ENCODE measurements around the gene CEP112.
"Not testable (repeated sequence)": the region's sequence is repeated elsewhere in the genome, so short reads cannot be mapped to it uniquely, and the experiment has no call there.

CEP112 gene

GRCh38 chr17:65819810-65820209 lies 372.1 kb downstream of the CEP112 start:
- H3K27ac ChIP-seq (ENCODE audit: low read length): no peak overlapping the region
- no peak overlapping the region for H3K4me3 ChIP-seq (ENCODE audit: low read length)
- no peaks in the 10 kb centered on the region for H3K4me1 ChIP-seq (ENCODE audit: control insufficient read depth, insufficient read depth, low read length)
- DNase-seq (ENCODE audit: low read depth, low spot score): no peak
- H3K9me3 ChIP-seq (ENCODE audit: control insufficient read depth, insufficient read depth, low read length): no peaks in the 10 kb centered on the region
- H3K36me3 ChIP-seq (ENCODE audit: control insufficient read depth, insufficient read depth, low read length): no peaks in the 10 kb centered on the region
- H3K27me3 ChIP-seq (ENCODE audit: control insufficient read depth, insufficient read depth, low read length): no peaks in the 10 kb centered on the region
- no CpG with 5 or more reads among the region's 3 CpGs for WGBS (ENCODE audit: insufficient coverage, insufficient read length)

- WGBS (ENCODE audit: insufficient coverage, insufficient read length): no CpG with 5 or more reads among the region's 4 CpGs
- Histone ChIP-seq H3K4me1 (ENCODE audit: control insufficient read depth, insufficient read depth, low read length) (no peaks in the 10 kb centered on the region), H3K9me3 (ENCODE audit: control insufficient read depth, insufficient read depth, low read length) (no peaks in the 10 kb centered on the region), H3K27me3 (ENCODE audit: control insufficient read depth, insufficient read depth, low read length) (no peaks in the 10 kb centered on the region), H3K36me3 (ENCODE audit: control insufficient read depth, insufficient read depth, low read length) (no peaks in the 10 kb centered on the region), H3K27ac (ENCODE audit: low read length) (no peak overlapping the region), H3K4me3 (ENCODE audit: low read length) (no peak overlapping the region)
- DNase-seq (ENCODE audit: low read depth, low spot score): no peak
These were observed 374.0 kb downstream of the CEP112 start for GRCh38 chr17:65817951-65818350.

GRCh38 chr17:65814418-65814817 lies 377.5 kb downstream of the CEP112 start:
- Histone ChIP-seq H3K27me3 (ENCODE audit: control insufficient read depth, insufficient read depth, low read length) (no peaks in the 10 kb centered on the region), H3K36me3 (ENCODE audit: control insufficient read depth, insufficient read depth, low read length) (no peaks in the 10 kb centered on the region), H3K9me3 (ENCODE audit: control insufficient read depth, insufficient read depth, low read length) (no peaks in the 10 kb centered on the region), H3K27ac (ENCODE audit: low read length) (no peak overlapping the region), H3K4me3 (ENCODE audit: low read length) (no peak overlapping the region), H3K4me1 (ENCODE audit: control insufficient read depth, insufficient read depth, low read length) (no peaks in the 10 kb centered on the region)
- WGBS (ENCODE audit: insufficient coverage, insufficient read length): no CpG with 5 or more reads among the region's 1 CpG
- DNase-seq (ENCODE audit: low read depth, low spot score): no peak

- DNase-seq (ENCODE audit: low read depth, low spot score): no peak
- no peaks in the 10 kb centered on the region for H3K36me3 ChIP-seq (ENCODE audit: control insufficient read depth, insufficient read depth, low read length)
- no peak overlapping the region for H3K4me3 ChIP-seq (ENCODE audit: low read length)
- H3K27ac ChIP-seq (ENCODE audit: low read length): no peak overlapping the region
- H3K27me3 ChIP-seq (ENCODE audit: control insufficient read depth, insufficient read depth, low read length): no peaks in the 10 kb centered on the region
- H3K4me1 ChIP-seq (ENCODE audit: control insufficient read depth, insufficient read depth, low read length): no peaks in the 10 kb centered on the region
- no CpG with 5 or more reads among the region's 3 CpGs for WGBS (ENCODE audit: insufficient coverage, insufficient read length)
- H3K9me3 ChIP-seq (ENCODE audit: control insufficient read depth, insufficient read depth, low read length): no peaks in the 10 kb centered on the region
These were observed 378.6 kb downstream of the CEP112 start for GRCh38 chr17:65813306-65813705.

DNA sequence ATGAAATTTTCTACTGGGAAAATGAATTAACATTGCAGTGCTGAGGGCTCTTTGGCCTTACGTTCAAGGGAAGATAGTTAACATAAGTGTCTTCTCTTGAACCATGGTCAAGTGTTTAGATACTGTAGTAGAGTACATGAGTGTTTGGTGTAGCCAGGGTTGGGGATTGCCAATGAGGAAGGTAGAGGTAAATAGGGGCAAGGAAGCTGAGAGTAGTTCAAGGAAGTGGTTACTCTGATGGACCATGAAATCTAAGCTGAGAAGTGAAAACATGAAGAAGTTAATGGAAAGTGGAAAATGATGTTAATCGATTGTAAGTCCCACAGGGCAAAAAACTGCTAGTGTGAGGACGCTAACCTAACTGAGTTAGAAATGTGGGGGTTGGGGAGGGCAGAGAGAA lies 380.9 kb downstream of the CEP112 start:
- no peak for DNase-seq (ENCODE audit: low read depth, low spot score)
- no peaks in the 10 kb centered on the region for H3K36me3 ChIP-seq (ENCODE audit: control insufficient read depth, insufficient read depth, low read length)
- no CpG with 5 or more reads among the region's 3 CpGs for WGBS (ENCODE audit: insufficient coverage, insufficient read length)
- no peaks in the 10 kb centered on the region for H3K4me1 ChIP-seq (ENCODE audit: control insufficient read depth, insufficient read depth, low read length)
- H3K4me3 ChIP-seq (ENCODE audit: low read length): no peak overlapping the region
- H3K27me3 ChIP-seq (ENCODE audit: control insufficient read depth, insufficient read depth, low read length): no peaks in the 10 kb centered on the region
- no peak overlapping the region for H3K27ac ChIP-seq (ENCODE audit: low read length)
- no peaks in the 10 kb centered on the region; the same call in 1 of the 2 replicates for H3K9me3 ChIP-seq (ENCODE audit: control insufficient read depth, insufficient read depth, low read length)

- WGBS (ENCODE audit: insufficient coverage, insufficient read length): 100% methylated on average over 2 of the region's 2 CpGs
- Histone ChIP-seq H3K27ac (ENCODE audit: low read length) (no peak overlapping the region), H3K4me1 (ENCODE audit: control insufficient read depth, insufficient read depth, low read length) (no peaks in the 10 kb centered on the region), H3K4me3 (ENCODE audit: low read length) (no peak overlapping the region), H3K27me3 (ENCODE audit: control insufficient read depth, insufficient read depth, low read length) (no peaks in the 10 kb centered on the region), H3K36me3 (ENCODE audit: control insufficient read depth, insufficient read depth, low read length) (no peaks in the 10 kb centered on the region), H3K9me3 (ENCODE audit: control insufficient read depth, insufficient read depth, low read length) (no peaks in the 10 kb centered on the region; the same call in 1 of the 2 replicates)
- DNase-seq (ENCODE audit: low read depth, low spot score): no peak
These were observed 382.6 kb downstream of the CEP112 start for GRCh38 chr17:65809366-65809765.

DNA sequence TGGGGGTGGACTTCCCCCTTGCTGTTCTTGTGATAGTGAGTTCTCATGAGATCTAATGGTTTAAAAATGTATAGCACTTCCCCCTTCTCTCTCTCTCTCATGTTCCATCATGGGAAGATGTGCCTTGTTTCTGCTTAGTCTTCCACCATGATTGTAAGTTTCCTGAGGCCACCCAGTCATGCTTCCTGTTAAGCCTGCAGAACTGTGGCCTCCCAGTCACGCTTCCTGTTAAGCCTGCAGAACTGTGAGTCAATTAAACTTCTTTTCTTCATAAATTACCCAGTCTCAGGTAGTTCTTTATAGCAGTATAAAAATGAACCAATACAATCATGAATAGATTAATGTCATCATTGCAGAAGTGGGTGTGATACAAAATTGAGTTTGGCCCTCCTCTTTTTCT lies 383.4 kb downstream of the CEP112 start:
- H3K4me3 ChIP-seq (ENCODE audit: low read length); DNase-seq (ENCODE audit: low read depth, low spot score); H3K9me3 ChIP-seq (ENCODE audit: control insufficient read depth, insufficient read depth, low read length); H3K36me3 ChIP-seq (ENCODE audit: control insufficient read depth, insufficient read depth, low read length); H3K4me1 ChIP-seq (ENCODE audit: control insufficient read depth, insufficient read depth, low read length); H3K27me3 ChIP-seq (ENCODE audit: control insufficient read depth, insufficient read depth, low read length); H3K27ac ChIP-seq (ENCODE audit: low read length): not testable (repeated sequence)
- no CpG with 5 or more reads among the region's 1 CpG for WGBS (ENCODE audit: insufficient coverage, insufficient read length)

DNA sequence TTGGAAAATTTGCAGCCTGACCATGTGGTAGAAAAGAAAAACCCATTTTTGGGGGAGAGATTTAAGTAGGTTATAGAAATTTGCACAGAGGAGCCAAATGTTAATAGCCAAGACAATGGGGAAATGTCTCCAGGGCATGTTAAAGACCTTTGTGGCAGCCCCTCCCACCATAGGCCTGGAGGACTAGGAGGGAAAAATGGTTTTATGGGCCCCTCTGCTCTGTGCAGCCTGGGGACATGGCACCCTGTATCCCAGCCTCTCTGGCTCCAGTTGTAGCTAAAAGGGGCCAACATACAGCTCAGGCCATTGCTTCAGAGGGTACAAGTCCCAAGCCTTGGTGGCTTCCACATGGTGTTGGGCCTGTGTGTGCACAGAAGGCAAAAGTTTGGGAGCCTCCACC lies 384.6 kb downstream of the CEP112 start:
- no peaks in the 10 kb centered on the region; the same call in 1 of the 2 replicates for H3K9me3 ChIP-seq (ENCODE audit: control insufficient read depth, insufficient read depth, low read length)
- no peak for DNase-seq (ENCODE audit: low read depth, low spot score)
- no peak overlapping the region for H3K4me3 ChIP-seq (ENCODE audit: low read length)
- no peak overlapping the region for H3K27ac ChIP-seq (ENCODE audit: low read length)
- H3K36me3 ChIP-seq (ENCODE audit: control insufficient read depth, insufficient read depth, low read length): no peaks in the 10 kb centered on the region
- H3K27me3 ChIP-seq (ENCODE audit: control insufficient read depth, insufficient read depth, low read length): no peaks in the 10 kb centered on the region
- no peaks in the 10 kb centered on the region for H3K4me1 ChIP-seq (ENCODE audit: control insufficient read depth, insufficient read depth, low read length)

- Histone ChIP-seq H3K9me3 (ENCODE audit: control insufficient read depth, insufficient read depth, low read length) (no peaks in the 10 kb centered on the region), H3K27ac (ENCODE audit: low read length) (no peak overlapping the region), H3K4me1 (ENCODE audit: control insufficient read depth, insufficient read depth, low read length) (no peaks in the 10 kb centered on the region), H3K4me3 (ENCODE audit: low read length) (no peak overlapping the region), H3K36me3 (ENCODE audit: control insufficient read depth, insufficient read depth, low read length) (no peaks in the 10 kb centered on the region), H3K27me3 (ENCODE audit: control insufficient read depth, insufficient read depth, low read length) (no peaks in the 10 kb centered on the region)
- WGBS (ENCODE audit: insufficient coverage, insufficient read length): no CpG with 5 or more reads among the region's 2 CpGs
- DNase-seq (ENCODE audit: low read depth, low spot score): no peak
These were observed 390.4 kb downstream of the CEP112 start for GRCh38 chr17:65801513-65801912.

DNA sequence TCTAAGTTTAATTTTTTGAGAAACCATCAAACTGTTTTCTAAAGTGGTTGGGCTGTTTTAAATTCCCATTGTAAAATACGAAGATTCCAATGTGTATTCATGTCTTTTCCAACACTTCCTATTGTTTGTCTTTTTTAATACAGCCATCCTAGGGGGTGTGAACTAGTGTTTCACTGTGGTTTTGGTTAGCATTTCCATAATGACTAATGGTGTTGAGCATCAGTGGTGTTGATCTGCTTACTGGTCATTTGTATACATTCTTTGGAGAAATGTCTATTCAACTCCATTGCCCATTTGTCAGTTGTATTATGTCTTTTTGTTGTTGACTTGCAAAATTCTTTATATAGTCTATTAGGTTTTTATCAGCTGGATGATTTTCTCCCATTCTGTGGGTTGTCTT lies 391.3 kb downstream of the CEP112 start:
- no CpG with 5 or more reads among the region's 1 CpG for WGBS (ENCODE audit: insufficient coverage, insufficient read length)
- DNase-seq (ENCODE audit: low read depth, low spot score): no peak
- Histone ChIP-seq H3K4me3 (ENCODE audit: low read length) (no peak overlapping the region), H3K4me1 (ENCODE audit: control insufficient read depth, insufficient read depth, low read length) (no peaks in the 10 kb centered on the region), H3K9me3 (ENCODE audit: control insufficient read depth, insufficient read depth, low read length) (no peaks in the 10 kb centered on the region), H3K27me3 (ENCODE audit: control insufficient read depth, insufficient read depth, low read length) (no peaks in the 10 kb centered on the region), H3K27ac (ENCODE audit: low read length) (no peak overlapping the region), H3K36me3 (ENCODE audit: control insufficient read depth, insufficient read depth, low read length) (no peaks in the 10 kb centered on the region)

GRCh38 chr17:65799869-65800268 lies 392.1 kb downstream of the CEP112 start:
- WGBS (ENCODE audit: insufficient coverage, insufficient read length): no CpG with 5 or more reads among the region's 1 CpG
- DNase-seq (ENCODE audit: low read depth, low spot score): no peak
- H3K4me1 ChIP-seq (ENCODE audit: control insufficient read depth, insufficient read depth, low read length): no peaks in the 10 kb centered on the region
- H3K27me3 ChIP-seq (ENCODE audit: control insufficient read depth, insufficient read depth, low read length): no peaks in the 10 kb centered on the region
- H3K36me3 ChIP-seq (ENCODE audit: control insufficient read depth, insufficient read depth, low read length): no peaks in the 10 kb centered on the region
- no peaks in the 10 kb centered on the region for H3K9me3 ChIP-seq (ENCODE audit: control insufficient read depth, insufficient read depth, low read length)
- no peak overlapping the region for H3K4me3 ChIP-seq (ENCODE audit: low read length)
- H3K27ac ChIP-seq (ENCODE audit: low read length): no peak overlapping the region
